ENCODE results near the gene ST3GAL5. TPM values are rescaled to one million over a fixed set of nuclear protein-coding genes. Genes with fewer than 3 reads are reported as not detected.

ST3GAL5 gene
- total and polyA plus RNA-seq, 2 of the 8 experiments (the other 6 are each of a cell fraction or from before 2014, with no cell fraction given), result 1.9 to 4.5 TPM

- Histone ChIP-seq H3K27ac (ENCODE audit: low read depth, low read length) (no peak overlapping the region), H2BK5ac (ENCODE audit: low read depth, low read length) (no peak overlapping the region), H3K9me3 (ENCODE audit: insufficient read depth in 2 of 2, low read depth in 1 of 2, low read length in 1 of 2) (no peaks in the 10 kb centered on the region), H3K9ac (replicated peaks in 1 of 4; ENCODE audit: extremely low read depth in 1 of 4, low read depth in 3 of 4, low read length in 3 of 4) (no peak overlapping the region), H3K23ac (ENCODE audit: insufficient read length) (no peak overlapping the region), H3K79me1 (ENCODE audit: low read depth, low read length) (no peaks in the 10 kb centered on the region), H4K8ac (ENCODE audit: extremely low read depth, insufficient read depth, low read length) (no peak overlapping the region), H3K23me2 (ENCODE audit: low read depth, low read length) (no peaks in the 10 kb centered on the region), H3K18ac (ENCODE audit: extremely low read depth, low read length) (no peak overlapping the region), H2BK20ac (ENCODE audit: low read length) (no peak overlapping the region), H4K5ac (ENCODE audit: insufficient read length, low read depth, low read length) (no peak overlapping the region), H3K79me2 (ENCODE audit: control insufficient read depth in 1 of 2, insufficient read depth in 2 of 2, low read length in 2 of 2) (no peaks in the 10 kb centered on the region), H3K36me3 (ENCODE audit: control insufficient read depth in 2 of 4, insufficient read depth in 4 of 4, low read length in 3 of 4) (no peaks in the 10 kb centered on the region), H2AFZ (ENCODE audit: low read length) (no peak overlapping the region), H3K4me1 (replicated peaks in 1 of 4; ENCODE audit: control insufficient read depth in 3 of 4, insufficient read depth in 4 of 4, low read length in 3 of 4) (peaks cover 0 to 3% (median 0%) of the 10 kb centered on the region in 4 experiments; a peak in 4 of 7 replicates), H3K4ac (replicated peaks; ENCODE audit: insufficient read length, low read depth, low read length) (no peak overlapping the region), H3K4me2 (ENCODE audit: insufficient read depth in 1 of 2, low read depth in 2 of 2, low read length in 2 of 2) (no peak overlapping the region), H4K20me1 (replicated peaks in 1 of 2; ENCODE audit: control insufficient read depth in 1 of 2, insufficient read depth in 2 of 2, low read length in 2 of 2) (no peaks in the 10 kb centered on the region), H2BK15ac (ENCODE audit: low read length) (no peak overlapping the region), H2BK12ac (ENCODE audit: low read depth, low read length) (no peak overlapping the region), H3K4me3 (ENCODE audit: extremely low read depth in 1 of 4, insufficient read depth in 2 of 4, low read depth in 3 of 4, low read length in 4 of 4) (no peak overlapping the region), H3K27me3 (replicated peaks in 1 of 4; ENCODE audit: control insufficient read depth in 3 of 4, extremely low read depth in 1 of 4, insufficient read depth in 3 of 4, low read length in 3 of 4) (no peaks in the 10 kb centered on the region), H2BK120ac (replicated peaks; ENCODE audit: low read depth, low read length) (no peak overlapping the region), H2AK5ac (ENCODE audit: low read depth, low read length) (no peak overlapping the region), H3K14ac (ENCODE audit: insufficient read length) (no peak overlapping the region), H3K56ac (replicated peaks; ENCODE audit: insufficient read length, low read depth, low read length) (no peak overlapping the region), H4K91ac (replicated peaks; ENCODE audit: insufficient read length, low read length) (no peak overlapping the region)
- FAIRE-seq (no peak), DNase-seq (ENCODE audit: low read depth in 1 of 2, low spot score in 2 of 2) (no peak)
- ChIA-PET CTCF (ENCODE audit: partially characterized antibody) (interaction anchor here (0.5 to 2.4 kb wide), 5 partner anchors 10 to 233 kb away, joined by 3 to 8 read pairs (median 5); no protein-coding TSS in a partner anchor), POLR2A (ENCODE audit: partially characterized antibody) (no interaction called here)
- 97% methylated on average over 4 of the region's 4 CpGs; no CpG with 5 or more reads in 1 of the 2 experiments for WGBS, 2 experiments (ENCODE audit: extremely low coverage in 1 of 2, insufficient coverage in 1 of 2, insufficient read length in 1 of 2, insufficient replicate concordance in 2 of 2, low coverage in 1 of 2, low lambda C conversion rate in 2 of 2, missing lambda C conversion rate in 1 of 2)
- TF ChIP-seq NRF1 (IDR thresholded peaks at IDR 0.05; ENCODE audit: low read depth, low read length) (no peak), CTBP2 (IDR thresholded peaks at IDR 0.05; ENCODE audit: borderline replicate concordance, insufficient read depth, insufficient read length, low read length) (no peak), YY1 (IDR thresholded peaks at IDR 0.05; ENCODE audit: low read depth, low read length) (no peak), HDAC2 (IDR thresholded peaks at IDR 0.05; ENCODE audit: borderline replicate concordance in 1 of 2, low read depth in 2 of 2, low read length in 2 of 2) (no peak), CREB1 (IDR thresholded peaks at IDR 0.05) (no peak), KDM4A (IDR thresholded peaks at IDR 0.05; ENCODE audit: low read depth, low read length, severe bottlenecking) (no peak)
These were observed 33.9 kb downstream of the ST3GAL5 start for GRCh38 chr2:85854897-85855296.

All from H1 (cell line).